ENCODE data around the gene DDX23.
A peak's percentile ranks its signal among the peaks of the same experiment; 100 is the strongest.
"Not testable (repeated sequence)": the region's sequence is repeated elsewhere in the genome, so short reads cannot be mapped to it uniquely, and the experiment has no call there.

The DDX23 gene

DNA sequence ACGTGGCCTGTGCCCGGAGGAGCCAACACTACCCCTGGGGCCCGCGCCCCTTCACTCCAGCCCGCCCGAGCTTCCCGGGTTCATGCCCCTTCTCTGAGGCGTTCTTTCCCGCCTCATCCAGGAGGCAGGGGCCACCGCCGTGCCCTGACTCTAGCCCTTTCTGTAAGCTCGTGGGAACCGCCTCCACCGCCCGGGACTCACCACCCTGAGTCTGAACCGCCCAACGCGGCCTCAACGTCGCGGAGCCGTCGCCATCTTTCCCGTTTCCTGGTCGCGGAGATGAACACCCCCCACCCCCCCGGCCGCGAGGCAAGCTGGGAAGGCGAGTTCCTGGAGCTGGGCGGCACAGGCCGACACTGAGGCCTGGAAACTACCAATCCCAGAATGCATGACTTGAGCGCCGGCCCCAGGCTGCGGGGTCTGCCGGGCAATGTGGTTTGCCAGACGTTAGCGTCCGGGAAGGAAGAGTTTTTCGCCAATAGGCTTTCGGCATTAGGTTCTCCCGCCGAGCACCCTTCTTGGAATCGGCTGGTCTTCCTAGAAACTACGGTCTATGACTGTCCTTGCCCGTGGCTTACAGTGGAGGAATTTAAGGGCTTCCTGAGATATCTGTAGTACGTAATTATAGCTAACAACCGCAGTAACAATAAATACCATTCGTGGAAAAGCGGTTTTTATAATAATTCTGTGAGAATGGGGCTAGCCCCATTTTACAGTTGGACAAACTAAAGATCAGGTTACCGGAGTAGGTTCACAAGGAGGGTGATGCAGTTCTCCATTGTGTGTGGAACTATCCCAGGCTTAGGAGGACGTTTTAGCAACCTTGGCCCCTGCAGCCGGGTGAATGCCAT, at the start of gene DDX23:
TSS of gene DDX23 (minus strand) at position 281 of the 851 bp plus-strand sequence. CDS start 6,381 bp downstream, outside the sequence.
- DNase-seq, result peak; percentile 94

DNA sequence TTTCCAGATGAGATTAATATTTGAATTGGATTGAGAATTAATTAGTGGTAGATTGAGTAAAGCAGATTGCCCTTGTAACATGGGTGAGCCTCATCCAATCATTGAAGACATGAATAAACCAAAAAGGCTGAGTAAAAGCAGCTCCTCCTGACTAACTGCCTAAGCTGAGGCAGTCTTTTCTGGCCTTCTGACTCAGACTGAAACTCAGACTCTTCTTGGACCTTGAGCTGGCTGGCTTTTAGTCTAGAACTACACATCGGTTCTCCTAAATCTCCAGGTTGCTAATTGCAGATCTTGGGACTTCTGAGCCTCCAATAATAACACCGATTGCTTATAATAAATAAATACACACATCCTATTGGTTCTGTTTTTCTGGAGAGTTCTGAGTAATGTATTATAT, 49.3 kb upstream of the DDX23 start:
- no peak for DNase-seq

DNA sequence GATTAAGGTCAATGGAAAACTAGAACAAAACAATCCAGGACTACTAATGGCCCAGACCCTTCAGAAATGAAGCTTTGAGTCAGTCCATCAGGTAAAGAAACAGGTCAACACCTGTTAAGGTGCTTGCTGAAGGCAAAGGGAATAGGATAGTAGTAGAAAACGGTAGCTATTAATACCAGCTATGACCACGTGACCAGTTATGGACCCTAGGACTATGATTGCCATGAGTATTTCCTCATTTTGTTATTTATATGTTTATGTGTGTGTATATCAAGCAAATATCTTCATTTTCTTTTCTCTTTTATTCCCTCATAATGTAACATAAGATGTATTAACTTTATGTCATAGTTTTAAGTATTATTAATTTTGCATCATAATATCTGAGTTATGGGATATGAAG, 47.7 kb upstream of the DDX23 start:
- DNase-seq, result no peak

DNA sequence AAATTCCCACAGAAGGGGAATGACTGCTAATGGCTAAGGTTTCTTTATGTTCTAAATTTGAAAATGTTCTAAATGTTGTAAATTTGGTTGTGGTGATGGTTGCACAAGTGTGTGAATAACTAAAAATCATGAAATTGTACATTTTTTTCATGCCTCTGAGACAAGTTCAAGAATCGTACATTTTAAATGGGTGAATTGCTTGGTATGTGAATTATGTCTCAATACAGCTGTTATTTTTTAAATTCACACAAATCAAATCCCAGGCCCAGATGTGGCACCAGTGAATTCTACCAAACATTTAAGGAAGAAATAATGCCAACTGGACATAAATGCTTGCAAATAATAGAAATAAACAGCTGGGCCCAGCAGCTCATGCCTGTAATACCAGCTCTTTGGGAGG, 42.3 kb upstream of the DDX23 start:
- DNase-seq, result no peak

- DNase-seq, result peak; percentile 80
These were observed 38.9 kb upstream of the DDX23 start for GRCh38 chr12:48890657-48891418.

DNA sequence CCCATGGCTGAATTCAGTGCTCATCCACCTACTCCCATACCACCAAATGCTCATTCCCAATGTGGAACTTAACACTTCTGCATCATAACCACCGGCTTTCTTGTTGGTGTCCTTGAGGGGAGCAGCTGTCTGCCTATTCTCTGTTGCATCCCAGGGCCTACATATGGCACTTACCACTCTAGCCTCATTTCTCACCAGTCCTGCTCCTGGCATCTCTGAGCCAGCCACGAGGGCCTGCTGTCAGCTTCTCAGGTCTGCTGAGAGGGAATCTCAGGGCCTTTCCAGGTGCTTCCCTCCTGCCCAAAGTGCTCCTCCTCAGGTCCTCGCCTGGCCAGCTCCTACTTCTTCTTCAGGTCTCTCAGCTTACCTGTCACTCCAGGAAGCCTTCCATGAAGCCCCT, 37.7 kb upstream of the DDX23 start:
- DNase-seq, result no peak

GRCh38 chr12:48883305-48884161, 31.6 kb upstream of the DDX23 start:
- no peak for DNase-seq

- no peak for DNase-seq
These were observed 31.0 kb upstream of the DDX23 start for GRCh38 chr12:48882972-48883304.

DNA sequence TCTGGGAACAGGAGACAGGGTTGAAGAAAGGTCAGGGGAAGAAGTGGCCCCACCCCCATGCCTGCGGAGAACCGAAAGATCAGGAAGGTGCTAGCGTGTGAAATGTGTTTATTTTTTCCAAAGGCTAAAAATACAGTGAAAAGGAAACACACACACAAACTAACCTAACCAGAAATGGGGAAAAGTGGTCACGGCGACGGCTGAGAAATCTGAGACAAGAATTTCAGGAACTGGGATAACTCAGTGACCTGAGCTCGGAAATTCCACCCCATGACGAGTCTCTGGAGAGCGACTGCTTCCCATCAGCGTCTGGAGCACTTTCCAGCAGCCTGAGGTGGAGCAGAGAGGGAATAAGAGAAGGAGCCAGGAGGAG, 30.3 kb upstream of the DDX23 start:
- no peak for DNase-seq

GRCh38 chr12:48881686-48882314, 29.8 kb upstream of the DDX23 start:
- no peak for DNase-seq

GRCh38 chr12:48880647-48881046, 28.7 kb upstream of the DDX23 start:
- DNase-seq, result no peak

DNA sequence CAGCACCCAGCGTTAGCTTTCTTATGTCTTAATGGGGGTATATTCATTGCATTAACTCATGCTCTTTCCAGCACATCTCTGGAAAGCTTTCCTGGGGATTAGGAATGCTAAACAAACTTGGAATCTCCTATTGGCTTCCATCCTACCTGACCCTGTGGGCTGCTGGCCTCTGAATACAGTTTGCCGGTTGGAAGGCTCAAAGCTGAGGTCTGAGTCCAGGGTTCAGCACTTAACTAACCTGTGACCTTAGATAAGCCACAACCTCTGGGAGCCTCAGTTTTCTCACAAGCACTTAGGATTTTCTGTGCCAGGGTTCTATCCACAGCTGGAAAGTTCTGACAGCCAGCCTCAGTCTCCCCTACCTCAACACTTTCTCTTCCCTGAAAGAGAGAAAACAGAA, 26.6 kb upstream of the DDX23 start:
- no peak for DNase-seq

DNA sequence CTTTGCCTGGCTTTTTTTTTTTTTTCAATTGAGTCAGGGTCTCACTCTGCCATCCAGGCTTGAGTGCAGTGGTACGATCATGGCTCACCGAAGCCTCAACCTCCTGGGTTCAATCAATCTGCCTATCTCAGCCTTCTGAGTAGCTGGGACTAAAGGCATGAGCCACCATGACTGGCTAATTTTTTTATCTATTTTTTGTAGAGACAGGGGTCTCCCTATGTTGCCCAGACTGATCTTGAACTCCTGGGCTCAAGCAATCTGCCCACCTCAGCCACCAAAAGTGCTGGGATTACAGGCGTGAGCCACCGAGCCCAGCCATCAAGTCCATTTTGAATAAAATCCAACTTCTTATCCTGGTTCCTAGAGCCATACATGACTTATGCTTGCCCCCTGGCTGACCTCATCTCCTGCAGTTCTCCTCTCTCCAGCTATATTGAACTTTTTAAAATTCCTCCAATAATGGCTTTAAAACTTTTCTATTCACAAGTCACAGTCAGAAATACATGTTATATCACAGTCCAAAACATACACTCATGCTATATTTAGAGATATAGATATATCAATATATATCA, 24.1 kb upstream of the DDX23 start:
- no peak for DNase-seq

- not testable (repeated sequence) for DNase-seq
These were observed 21.6 kb upstream of the DDX23 start for GRCh38 chr12:48873534-48873933.

DNA sequence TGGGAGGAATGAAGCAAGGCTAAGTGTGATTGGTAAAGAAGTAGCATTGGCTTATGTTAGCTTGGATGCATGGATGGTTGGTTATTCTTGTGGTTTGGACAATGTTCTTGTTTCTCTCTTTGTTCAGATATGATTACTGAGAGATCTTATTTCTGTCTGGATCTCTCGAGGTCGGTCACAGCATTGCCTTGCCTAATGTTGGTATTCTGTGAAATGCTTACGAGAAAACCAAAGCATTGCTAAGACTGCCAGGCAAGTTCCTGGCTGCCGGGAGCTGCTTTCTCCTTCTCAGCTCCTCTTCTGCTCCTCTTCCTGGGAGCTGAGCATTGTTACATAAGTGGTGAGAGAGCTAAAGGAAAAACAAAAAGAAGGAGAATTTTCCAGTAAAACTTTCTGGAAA, 21.1 kb upstream of the DDX23 start:
- no peak for DNase-seq

DNA sequence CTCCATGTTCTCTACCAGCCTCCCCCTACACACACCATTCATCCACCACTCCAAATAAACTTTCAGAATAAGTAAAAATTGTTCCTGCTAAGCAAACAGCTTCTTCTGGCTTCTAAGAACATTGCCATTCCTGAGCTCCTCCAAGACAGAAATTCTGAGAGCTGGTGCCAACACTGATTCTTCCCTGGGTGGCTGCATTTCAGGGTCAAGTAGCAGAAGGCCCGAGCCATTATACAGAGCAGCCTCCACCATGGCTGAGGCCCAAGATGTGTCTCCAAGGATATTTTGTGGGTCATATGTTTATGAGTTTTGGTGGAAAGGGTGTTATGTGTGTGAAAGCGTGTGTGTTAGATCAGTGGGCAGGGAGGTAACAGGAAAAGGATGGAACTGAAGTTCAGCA, 17.2 kb upstream of the DDX23 start:
- no peak for DNase-seq

DNA sequence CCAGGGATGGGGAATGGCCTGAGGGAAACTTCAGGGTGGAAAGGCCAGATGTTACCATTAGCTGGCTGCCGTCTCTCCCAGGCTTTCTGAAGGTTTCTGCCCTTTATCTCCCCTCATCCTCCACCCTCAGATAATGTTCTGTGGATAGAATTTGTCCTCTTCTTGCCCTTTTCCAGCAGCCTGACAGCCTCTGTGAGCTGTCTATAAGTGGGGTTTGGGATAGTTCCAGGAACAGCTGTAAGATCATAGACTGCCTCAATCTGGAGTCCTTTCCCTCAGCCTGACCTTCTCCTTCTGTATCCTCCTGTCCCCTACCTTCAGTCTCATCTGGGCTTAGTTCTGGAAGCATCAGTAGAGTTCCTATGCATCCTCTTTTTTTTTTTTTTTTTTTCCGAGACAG, 16.5 kb upstream of the DDX23 start:
- no peak for DNase-seq

- no peak for DNase-seq
These were observed 14.2 kb upstream of the DDX23 start for GRCh38 chr12:48866052-48866711.

DNA sequence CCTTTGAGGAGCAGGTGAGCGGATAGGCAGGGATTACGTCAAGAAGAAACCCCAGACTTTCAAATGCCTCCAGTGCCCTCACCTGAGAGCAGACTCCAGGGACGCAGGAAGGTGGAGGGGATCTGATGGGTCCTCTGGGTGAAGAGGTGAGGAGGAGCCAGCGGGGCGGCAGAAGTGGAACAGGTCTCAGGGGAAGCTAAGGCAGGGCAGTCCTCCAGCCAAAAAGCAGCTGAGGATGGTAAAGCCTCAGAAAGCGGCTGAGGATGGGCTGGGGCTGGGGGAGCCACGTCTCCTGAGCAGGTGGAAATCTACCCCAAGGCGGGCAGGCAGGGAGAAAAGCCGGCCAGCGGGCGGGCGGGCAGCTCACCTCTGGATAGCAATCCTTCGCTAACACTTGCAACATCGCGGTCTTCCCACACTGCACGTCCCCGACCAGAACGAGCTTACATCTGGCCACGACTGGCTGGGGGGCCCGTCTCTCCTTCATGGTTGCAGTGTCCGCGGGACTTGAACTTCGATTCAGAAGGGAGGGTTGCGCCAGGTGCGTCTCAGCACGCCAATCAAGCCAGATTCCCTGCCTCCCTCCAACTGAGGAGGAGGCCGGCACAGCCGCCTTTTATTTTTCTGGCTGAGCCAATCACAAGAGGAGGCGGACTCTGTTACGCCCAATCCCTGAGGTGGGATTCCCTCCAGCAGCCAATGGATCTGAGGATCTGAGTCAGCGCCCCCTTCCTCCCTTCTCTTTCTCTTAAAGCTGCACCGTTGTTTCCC, 13.5 kb upstream of the DDX23 start, which contains the start of gene RND1:
TSS of gene RND1 (minus strand) at position 590 of the 771 bp plus-strand sequence. CDS start at position 487, 103 bp downstream.
- peak; percentile 89 for DNase-seq

GRCh38 chr12:48863291-48863690, 11.3 kb upstream of the DDX23 start:
- no peak for DNase-seq

DNA sequence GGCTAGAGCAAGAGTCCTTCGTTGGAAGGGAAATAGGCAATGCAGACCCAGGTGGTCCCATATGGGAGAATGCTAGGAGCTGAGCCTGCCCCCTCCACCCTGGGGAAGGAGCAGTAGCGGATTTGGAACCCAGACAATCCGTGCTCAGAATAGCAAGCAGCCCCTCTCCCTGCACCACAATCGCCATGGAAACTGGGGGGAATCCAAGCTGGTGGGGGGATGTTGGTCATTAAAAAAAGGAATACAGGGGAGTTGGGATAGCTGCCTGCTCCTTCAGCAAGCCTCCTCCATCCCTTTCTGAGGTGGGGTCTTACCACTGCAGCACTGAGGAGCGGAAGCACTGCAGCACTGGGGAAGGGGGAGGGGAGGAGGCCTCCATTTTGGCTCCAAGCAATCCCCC, 10.8 kb upstream of the DDX23 start:
- no peak for DNase-seq
